ENCODE measurements around the gene CNR2.

GRCh38 chr1:23889074-23889473 lies 24.1 kb downstream of the CNR2 start:
- TF ChIP-seq POLR2A (IDR thresholded peaks at IDR 0.05) (no peak), CTCF (IDR thresholded peaks at IDR 0.05) (no peak)
